GM12878 (cell line): Measurements from ENCODE around the gene HK2. TPM values are rescaled to one million over a fixed set of nuclear protein-coding genes. Genes with fewer than 3 reads are reported as not detected.

Experiments
- ATAC-seq: fragments of 200-7000 bp; cut with Tn5 transposase; 3 replicates; pipeline ENCODE4 v1.9.1; 2020; ENCODE audit warnings: mild to moderate bottlenecking, moderate library complexity
- BruUV-seq: library from RNA; stranded (reverse); fragments of 400-500 nt; replicated peaks from 2 replicates; lab custom pipeline; 2021; lab: Mats Ljungman, UMichigan
- CTCF ChIA-PET: fragments of 300-600 bp; sonication (Branson Sonifier 250); formaldehyde crosslinking; extraction: SDS; loops from one replicate; lab custom pipeline; 2021; ENCODE audit warnings: inconsistent platforms; lab: Yijun Ruan, JAX
- POLR2A ChIA-PET: fragments of 350-600 bp; formaldehyde crosslinking; extraction: SDS; loops from one replicate; lab custom pipeline; 2021; ENCODE audit warnings: inconsistent platforms; lab: Charles Lee
- RAD21 ChIA-PET: fragments of 300-600 bp; sonication (Branson Sonifier 250); formaldehyde crosslinking; loops from one replicate; lab custom pipeline; 2023; ENCODE audit warnings: antibody characterized with exemption; ENCODE audit not compliant: unreplicated experiment; lab: Charles Lee
- SMC1A ChIA-PET: fragments of 300-600 bp; sonication (Branson Sonifier 250); formaldehyde crosslinking; loops from one replicate; lab custom pipeline; 2023; ENCODE audit not compliant: unreplicated experiment, uncharacterized antibody; lab: Charles Lee
- DNase-seq: peaks from one replicate; pipeline ENCODE4 v3.0.0-alpha.2; 2011; ENCODE audit warnings: low read depth, low spot score
- FAIRE-seq: peaks from 3 replicates; lab custom pipeline; 2011; peaks lifted over from hg19 to GRCh38; lab: Jason Lieb, UNC
- H2AFZ ChIP-seq: 2 replicates; pipeline ENCODE4 v1.6.0; 2011; ENCODE audit warnings: low read depth, low read length, control low read depth; ENCODE audit not compliant: control insufficient read depth
- H3K27ac ChIP-seq: 2 replicates; pipeline ENCODE4 v1.5.1; 2011; ENCODE audit warnings: control low read depth; ENCODE audit not compliant: control insufficient read depth, insufficient read depth
- H3K27me3 ChIP-seq, 2 experiments: replicated peaks in 1 of 2; 2 replicates each; pipeline versions ENCODE4 v1.6.0 to v1.6.1; 2011; ENCODE audit warnings: low read length in 1 of 2; ENCODE audit not compliant: control insufficient read depth in 2 of 2, insufficient read depth in 2 of 2
- H3K36me3 ChIP-seq, 2 experiments: 2 replicates each; pipeline ENCODE4 v1.5.1; 2011; ENCODE audit warnings: low read length in 1 of 2; ENCODE audit not compliant: control insufficient read depth in 2 of 2, insufficient read depth in 2 of 2
- H3K4me1 ChIP-seq: 2 replicates; pipeline ENCODE4 v1.6.1; 2011; ENCODE audit warnings: mild to moderate bottlenecking, low read length, moderate library complexity, mixed read lengths; ENCODE audit not compliant: control insufficient read depth, insufficient read depth
- H3K4me2 ChIP-seq: 2 replicates; pipeline ENCODE4 v1.6.0; 2011; ENCODE audit warnings: control low read depth; ENCODE audit not compliant: control insufficient read depth, insufficient read depth
- H3K4me3 ChIP-seq: fragments of 200-600 bp; sonication (generic); 2 replicates; pipeline ENCODE4 v1.5.1; 2016
- H3K79me2 ChIP-seq: 2 replicates; pipeline ENCODE4 v1.6.0; 2011; ENCODE audit warnings: low read length; ENCODE audit not compliant: control insufficient read depth, insufficient read depth
- H3K9ac ChIP-seq: 2 replicates; pipeline ENCODE4 v1.8.0; 2011; ENCODE audit warnings: low read length, control low read depth, mixed read lengths; ENCODE audit not compliant: control insufficient read depth, insufficient read depth
- H3K9me3 ChIP-seq: replicated peaks from 3 replicates; pipeline ENCODE4 v1.5.1; 2011; ENCODE audit warnings: mild to moderate bottlenecking, low read length; ENCODE audit not compliant: control insufficient read depth, insufficient read depth
- H4K20me1 ChIP-seq: 2 replicates; pipeline ENCODE4 v1.6.0; 2011; ENCODE audit not compliant: control insufficient read depth, insufficient read depth
- ATF2 ChIP-seq: IDR thresholded peaks from 2 replicates; pipeline ENCODE4 v1.6.1; 2012; ENCODE audit warnings: low read length, inconsistent platforms
- BACH1 ChIP-seq: fragments of 450-650 bp; IDR thresholded peaks from 2 replicates; pipeline ENCODE4 v1.6.1; 2017; ENCODE audit warnings: mild to moderate bottlenecking, borderline replicate concordance
- BMI1 ChIP-seq: fragments of 450-650 bp; IDR thresholded peaks from 2 replicates; pipeline ENCODE4 v1.6.1; 2016; ENCODE audit warnings: mild to moderate bottlenecking, moderate library complexity, borderline replicate concordance
- CHD4 ChIP-seq: fragments of 200-600 bp; sonication (generic); IDR thresholded peaks from 2 replicates; pipeline ENCODE4 v1.6.1; 2016; ENCODE audit warnings: mild to moderate bottlenecking
- ESRRA ChIP-seq: IDR thresholded peaks from 2 replicates; pipeline ENCODE4 v1.6.1; 2012; ENCODE audit warnings: mild to moderate bottlenecking, low read length, improper control_type of control experiment
- FOS ChIP-seq: IDR thresholded peaks from 3 replicates; pipeline ENCODE4 v1.6.1; 2011; ENCODE audit warnings: borderline replicate concordance; ENCODE audit not compliant: insufficient read length; ENCODE audit errors: extremely low read depth
- HCFC1 ChIP-seq: fragments of 150-350 bp; IDR thresholded peaks from 2 replicates; pipeline ENCODE4 v1.6.1; 2014; ENCODE audit warnings: low read length
- MYB ChIP-seq: fragments of 150-350 bp; IDR thresholded peaks from 2 replicates; pipeline ENCODE4 v1.6.1; 2014; ENCODE audit warnings: mild to moderate bottlenecking, low read depth, low read length, borderline replicate concordance
- NRF1 ChIP-seq: conservative IDR thresholded peaks from 2 replicates; pipeline ENCODE4 v1.6.1; 2011; ENCODE audit warnings: mild to moderate bottlenecking, low read depth, low read length, improper control_type of control experiment
- POLR2AphosphoS2 ChIP-seq: IDR thresholded peaks from 2 replicates; pipeline ENCODE4 v1.6.1; 2011; ENCODE audit warnings: low read depth, mild to moderate bottlenecking, low read length, improper control_type of control experiment, moderate library complexity
- RAD51 ChIP-seq: fragments of 450-650 bp; IDR thresholded peaks from 2 replicates; pipeline ENCODE4 v1.6.1; 2016; ENCODE audit warnings: moderate library complexity, mild to moderate bottlenecking, inconsistent platforms
- SIX5 ChIP-seq: IDR thresholded peaks from 2 replicates; pipeline ENCODE4 v1.6.1; 2011; ENCODE audit warnings: mild to moderate bottlenecking, low read depth, low read length, moderate library complexity; ENCODE audit not compliant: severe bottlenecking
- SMAD1 ChIP-seq: fragments of 450-650 bp; IDR thresholded peaks from 2 replicates; pipeline ENCODE4 v1.6.1; 2018; ENCODE audit warnings: mild to moderate bottlenecking, low read depth; ENCODE audit not compliant: partially characterized antibody
- SMAD5 ChIP-seq: IDR thresholded peaks from 2 replicates; pipeline ENCODE4 v1.6.1; 2016; ENCODE audit warnings: antibody characterized with exemption, low read depth
- SREBF2 ChIP-seq: IDR thresholded peaks from 2 replicates; pipeline ENCODE4 v1.6.1; 2012; ENCODE audit warnings: mild to moderate bottlenecking, low read length
- SUPT20H ChIP-seq: IDR thresholded peaks from 2 replicates; pipeline ENCODE4 v1.6.1; 2011; ENCODE audit warnings: low read depth, mild to moderate bottlenecking, low read length, moderate library complexity, borderline replicate concordance; ENCODE audit not compliant: control insufficient read depth
- WGBS: methylation state at CpG from one replicate; pipeline ENCODE4 v1.1.6; 2016; ENCODE audit warnings: low lambda C conversion rate; ENCODE audit not compliant: insufficient replicate concordance, insufficient coverage; ENCODE audit errors: missing lambda C conversion rate; 5-methylcytosine and 5-hydroxymethylcytosine counted together
- in situ Hi-C: fragments of 300-500 bp; cut with MboI; formaldehyde crosslinking; loops from 9 replicates; pipeline ENCODE4 v1.14.3; 2018; ENCODE audit warnings: mixed read lengths
- intact Hi-C: fragments of 100-400 bp; cut with micrococcal nuclease; formaldehyde crosslinking; loops from one replicate; pipeline ENCODE4 v1.14.2; 2022; ENCODE audit not compliant: unreplicated experiment
- polyA plus RNA-seq, 11 experiments: library from polyadenylated mRNA; depleted of rRNA in 4 of 11; unstranded in 6 of 11; stranded (reverse) in 5 of 11; fragments of >200 nt; fragmentation: Nextera tagmentation in 4 of 11; fragmentation: Illumina TruSeq in 1 of 11; extraction: Ambion mirVana in 4 of 11; extraction: Trizol in 1 of 11; gene quantifications; 1 replicate in 1 of 11; 2 replicates in 10 of 11; pipeline versions ENCODE4 v1.2.1 to v1.2.3, GENCODE V29; 2011 to 2016; ENCODE audit warnings: inconsistent platforms in 2 of 11, missing spikeins in 2 of 11, low read depth in 1 of 11
- total RNA-seq, 4 experiments: library from RNA; depleted of rRNA in 3 of 4; stranded (reverse); fragments of >200 nt in 3 of 4; fragmentation: Illumina TruSeq in 1 of 4; extraction: Trizol in 1 of 4; gene quantifications; 2 replicates each; pipeline versions ENCODE4 v1.2.1 to v1.2.3, GENCODE V29; 2013 to 2021
- TF ChIP-seq, protein P1 (sequence below): IDR thresholded peaks from 2 replicates; pipeline ENCODE4 v1.6.1; 2011; ENCODE audit warnings: borderline replicate concordance, low read depth, mild to moderate bottlenecking, moderate library complexity, mixed read lengths, low read length; ENCODE audit not compliant: insufficient read depth; ENCODE audit errors: extremely low read length
- TF ChIP-seq, protein P2 (sequence below): fragments of 450-650 bp; IDR thresholded peaks from 2 replicates; pipeline ENCODE4 v1.6.1; 2017; ENCODE audit warnings: borderline replicate concordance

The HK2 gene
- total and polyA plus RNA-seq, 10 of the 15 experiments (the other 5 are each of a cell fraction or from before 2014, with no cell fraction given): 5.0 to 73.1 (median 20.2) TPM

GRCh38 chr2:74937221-74937880 is 103.4 kb downstream of the HK2 start:
- FAIRE-seq: no peak
- WGBS: 76% methylated on average over 6 of the region's 6 CpGs
- Histone ChIP-seq H3K27ac (no peak overlapping the region), H4K20me1 (no peaks in the 10 kb centered on the region), H3K4me2 (no peak overlapping the region), H3K9ac (no peak overlapping the region), H2AFZ (no peak overlapping the region), H3K36me3 (no peaks in the 10 kb centered on the region), H3K9me3 (no peaks in the 10 kb centered on the region), H3K79me2 (no peaks in the 10 kb centered on the region), H3K4me3 (no peak overlapping the region), H3K4me1 (no peaks in the 10 kb centered on the region), H3K27me3 (no peaks in the 10 kb centered on the region)
- in situ Hi-C loops: no loop called here
- ChIA-PET RAD21 (no interaction called here), CTCF (no interaction called here), POLR2A (no interaction called here), SMC1A (no interaction called here)
- no peak for TF ChIP-seq FOS
- no peak for TF ChIP-seq SMAD1
- TF ChIP-seq SREBF2: no peak
- TF ChIP-seq SIX5: no peak
- TF ChIP-seq NRF1: no peak
- TF ChIP-seq BMI1: no peak
- no peak for TF ChIP-seq POLR2AphosphoS2
- TF ChIP-seq, protein P1, sequence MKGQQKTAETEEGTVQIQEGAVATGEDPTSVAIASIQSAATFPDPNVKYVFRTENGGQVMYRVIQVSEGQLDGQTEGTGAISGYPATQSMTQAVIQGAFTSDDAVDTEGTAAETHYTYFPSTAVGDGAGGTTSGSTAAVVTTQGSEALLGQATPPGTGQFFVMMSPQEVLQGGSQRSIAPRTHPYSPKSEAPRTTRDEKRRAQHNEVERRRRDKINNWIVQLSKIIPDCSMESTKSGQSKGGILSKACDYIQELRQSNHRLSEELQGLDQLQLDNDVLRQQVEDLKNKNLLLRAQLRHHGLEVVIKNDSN: no peak
- no peak for TF ChIP-seq RAD51
- TF ChIP-seq SUPT20H: no peak
- no peak for TF ChIP-seq HCFC1
- TF ChIP-seq ESRRA: no peak
- no peak for TF ChIP-seq MYB
- no peak for TF ChIP-seq ATF2
- TF ChIP-seq CHD4: no peak
- no peak for TF ChIP-seq BACH1
- TF ChIP-seq SMAD5: no peak
- TF ChIP-seq, protein P2, sequence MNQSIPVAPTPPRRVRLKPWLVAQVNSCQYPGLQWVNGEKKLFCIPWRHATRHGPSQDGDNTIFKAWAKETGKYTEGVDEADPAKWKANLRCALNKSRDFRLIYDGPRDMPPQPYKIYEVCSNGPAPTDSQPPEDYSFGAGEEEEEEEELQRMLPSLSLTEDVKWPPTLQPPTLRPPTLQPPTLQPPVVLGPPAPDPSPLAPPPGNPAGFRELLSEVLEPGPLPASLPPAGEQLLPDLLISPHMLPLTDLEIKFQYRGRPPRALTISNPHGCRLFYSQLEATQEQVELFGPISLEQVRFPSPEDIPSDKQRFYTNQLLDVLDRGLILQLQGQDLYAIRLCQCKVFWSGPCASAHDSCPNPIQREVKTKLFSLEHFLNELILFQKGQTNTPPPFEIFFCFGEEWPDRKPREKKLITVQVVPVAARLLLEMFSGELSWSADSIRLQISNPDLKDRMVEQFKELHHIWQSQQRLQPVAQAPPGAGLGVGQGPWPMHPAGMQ: no peak
- intact Hi-C loops: no loop called here
- no TSS peak for BruUV-seq
- no peak for DNase-seq
- ATAC-seq: no peak
